Keratinocyte (primary cell): ENCODE data around the gene TNS1. TPM values are rescaled to one million over a fixed set of nuclear protein-coding genes. Genes with fewer than 3 reads are reported as not detected.

Experiments used
- DNase-seq: peaks from one replicate; pipeline ENCODE4 v3.0.0-alpha.2; 2011; ENCODE audit warnings: low read depth, missing footprints, low spot score
- FAIRE-seq: peaks from 2 replicates; lab custom pipeline; 2011; peaks lifted over from hg19 to GRCh38; lab: Jason Lieb, UNC
- H2AFZ ChIP-seq: 2 replicates; pipeline ENCODE4 v1.6.0; 2012; ENCODE audit warnings: low read length, control low read depth, inconsistent platforms; ENCODE audit not compliant: control insufficient read depth
- H3K27ac ChIP-seq: 2 replicates; pipeline ENCODE4 v1.5.1; 2011; ENCODE audit warnings: low read length; ENCODE audit not compliant: control insufficient read depth, insufficient read depth
- H3K27me3 ChIP-seq: 3 replicates; pipeline ENCODE4 v1.6.0; 2011; ENCODE audit warnings: low read length; ENCODE audit not compliant: control insufficient read depth, insufficient read depth; ENCODE audit errors: extremely low read depth
- H3K36me3 ChIP-seq, 2 experiments: 2 replicates in 1 of 2; 3 replicates in 1 of 2; pipeline ENCODE4 v1.5.1; 2011; ENCODE audit warnings: low read length in 2 of 2, mild to moderate bottlenecking in 1 of 2; ENCODE audit not compliant: control insufficient read depth in 2 of 2, insufficient read depth in 2 of 2; ENCODE audit errors: extremely low read depth in 1 of 2
- H3K4me1 ChIP-seq: 3 replicates; pipeline ENCODE4 v1.5.1; 2011; ENCODE audit warnings: low read length; ENCODE audit not compliant: control insufficient read depth, insufficient read depth; ENCODE audit errors: extremely low read depth
- H3K4me2 ChIP-seq: 3 replicates; pipeline ENCODE4 v1.6.0; 2011; ENCODE audit warnings: low read depth, low read length; ENCODE audit not compliant: control insufficient read depth, insufficient read depth; ENCODE audit errors: extremely low read depth
- H3K4me3 ChIP-seq, 3 experiments: fragments of 200-600 bp in 1 of 3; sonication (generic) in 1 of 3; 2 replicates in 2 of 3; 3 replicates in 1 of 3; pipeline ENCODE4 v1.5.1; 2011 to 2016; ENCODE audit warnings: low read length in 3 of 3, mild to moderate bottlenecking in 3 of 3, control low read depth in 2 of 3, inconsistent platforms in 1 of 3, low read depth in 1 of 3, mixed read lengths in 1 of 3, mixed run types in 1 of 3, moderate library complexity in 1 of 3; ENCODE audit not compliant: control insufficient read depth in 2 of 3, insufficient read depth in 2 of 3; ENCODE audit errors: extremely low read depth in 1 of 3
- H3K79me2 ChIP-seq: 2 replicates; pipeline ENCODE4 v1.6.0; 2012; ENCODE audit warnings: low read length; ENCODE audit not compliant: control insufficient read depth, insufficient read depth
- H3K9ac ChIP-seq: 3 replicates; pipeline ENCODE4 v1.6.0; 2011; ENCODE audit warnings: low read length; ENCODE audit not compliant: control insufficient read depth, insufficient read depth; ENCODE audit errors: extremely low read depth
- H3K9me1 ChIP-seq: 3 replicates; pipeline ENCODE4 v1.6.0; 2011; ENCODE audit warnings: low read length; ENCODE audit not compliant: control insufficient read depth, insufficient read depth; ENCODE audit errors: extremely low read depth
- H3K9me3 ChIP-seq: 2 replicates; pipeline ENCODE4 v1.5.1; 2012; ENCODE audit warnings: low read depth, low read length; ENCODE audit not compliant: control insufficient read depth
- H4K20me1 ChIP-seq: 3 replicates; pipeline ENCODE4 v1.6.0; 2011; ENCODE audit warnings: low read length; ENCODE audit not compliant: control insufficient read depth, insufficient read depth; ENCODE audit errors: extremely low read depth
- CTCF ChIP-seq, 3 experiments: IDR thresholded peaks in 1 of 3; conservative IDR thresholded peaks in 1 of 3; optimal IDR thresholded peaks in 1 of 3; 2 replicates in 2 of 3; 3 replicates in 1 of 3; pipeline versions ENCODE3 to v1.5.1; 2011; ENCODE audit warnings: low read length in 3 of 3, mild to moderate bottlenecking in 3 of 3, moderate library complexity in 2 of 3, control low read depth in 1 of 3, inconsistent platforms in 1 of 3; ENCODE audit not compliant: insufficient read depth in 2 of 3; ENCODE audit errors: extremely low read depth in 1 of 3
- EZH2 ChIP-seq: IDR thresholded peaks from one replicate; pipeline ENCODE4 v1.6.1; 2012; ENCODE audit warnings: inconsistent platforms, mild to moderate bottlenecking, low read length, moderate library complexity
- dilution Hi-C: fragments of 300-500 bp; cut with MboI; formaldehyde crosslinking; loops from one replicate; pipeline ENCODE4 v1.7.0; 2020; ENCODE audit warnings: low sequenced_read_pairs; ENCODE audit not compliant: extremely low pct_ligation_motif_present
- polyA plus RNA-seq, 5 experiments: library from polyadenylated mRNA; depleted of rRNA in 3 of 5; stranded (reverse) in 3 of 5; stranded (forward) in 1 of 5; unstranded in 1 of 5; fragments of >200 nt; gene quantifications; 1 replicate in 1 of 5; 2 replicates in 3 of 5; 3 replicates in 1 of 5; pipeline versions ENCODE4 v1.2.1 to v1.2.3, GENCODE V29; 2011 to 2012; ENCODE audit warnings: missing spikeins in 2 of 5, low read depth in 1 of 5, low replicate concordance in 1 of 5

TNS1 gene
- polyA plus RNA-seq, 1 donor (not counting 4 experiments of a cell fraction or from before 2014, with no cell fraction given), result 2.5 TPM

GRCh38 chr2:218024871-218025270 is 22.1 kb upstream of the TNS1 start:
- no peak overlapping the region for H2AFZ ChIP-seq
- no peaks in the 10 kb centered on the region for H3K36me3 ChIP-seq
- FAIRE-seq (no peak), DNase-seq (no peak)
- no peaks in the 10 kb centered on the region for H4K20me1 ChIP-seq
- H3K4me3 ChIP-seq, result no peak overlapping the region
- peaks cover 16% of the 10 kb centered on the region for H3K27me3 ChIP-seq
- TF ChIP-seq CTCF (optimal IDR thresholded peaks at IDR 0.05 in 1 of 3, IDR thresholded peaks at IDR 0.05 in 1 of 3, conservative IDR thresholded peaks at IDR 0.05 in 1 of 3; ENCODE audit: extremely low read depth in 1 of 3, insufficient read depth in 2 of 3, low read length in 3 of 3) (no peak), EZH2 (no peak)
- H3K4me1 ChIP-seq, result peaks cover 17% of the 10 kb centered on the region
- H3K9me1 ChIP-seq, result no peaks in the 10 kb centered on the region
- no peak overlapping the region for H3K27ac ChIP-seq
- no peak overlapping the region for H3K4me2 ChIP-seq
- no peaks in the 10 kb centered on the region for H3K9me3 ChIP-seq
- no peak overlapping the region for H3K9ac ChIP-seq
- H3K79me2 ChIP-seq, result no peaks in the 10 kb centered on the region
- dilution Hi-C loops, result no loop called here

DNA sequence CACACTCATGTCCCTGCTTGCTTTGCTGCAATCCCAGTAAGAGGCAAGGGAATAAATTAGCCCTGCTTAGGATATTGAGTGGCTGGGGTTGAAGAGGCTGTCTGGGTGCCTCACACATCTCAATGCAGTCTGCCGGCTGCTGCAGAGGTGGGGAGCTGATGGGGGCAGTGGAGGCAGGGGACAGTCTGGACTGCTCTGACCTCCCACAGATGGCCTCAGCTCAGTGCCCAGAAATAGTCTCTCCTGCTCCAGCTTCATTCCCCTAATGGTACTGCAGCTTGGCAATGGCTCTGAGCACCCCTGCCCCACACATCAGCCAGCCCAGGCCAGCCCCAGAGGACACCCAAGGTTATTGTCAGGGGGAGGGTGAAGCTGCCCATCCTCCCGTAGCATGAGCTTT is 21.5 kb upstream of the TNS1 start:
- Histone ChIP-seq H3K27me3 (peaks cover 16% of the 10 kb centered on the region), H3K9me3 (no peaks in the 10 kb centered on the region), H3K4me3 (no peak overlapping the region), H3K9me1 (no peaks in the 10 kb centered on the region), H3K9ac (no peak overlapping the region), H3K36me3 (no peaks in the 10 kb centered on the region), H2AFZ (no peak overlapping the region), H3K79me2 (no peaks in the 10 kb centered on the region), H3K27ac (no peak overlapping the region), H3K4me2 (no peak overlapping the region), H3K4me1 (peaks cover 13% of the 10 kb centered on the region), H4K20me1 (no peaks in the 10 kb centered on the region)
- DNase-seq (no peak), FAIRE-seq (no peak)
- TF ChIP-seq EZH2 (no peak), CTCF (optimal IDR thresholded peaks at IDR 0.05 in 1 of 3, IDR thresholded peaks at IDR 0.05 in 1 of 3, conservative IDR thresholded peaks at IDR 0.05 in 1 of 3; ENCODE audit: extremely low read depth in 1 of 3, insufficient read depth in 2 of 3, low read length in 3 of 3) (no peak)
- dilution Hi-C loops, result no loop called here
